Purkinje cell (primary cell): ENCODE results near the gene LAMA3. TPM values are rescaled to one million over a fixed set of nuclear protein-coding genes. Genes with fewer than 3 reads are reported as not detected.

ENCODE experiments used
- polyA plus RNA-seq: library from polyadenylated mRNA; unstranded; fragments of >200 nt; fragmentation: Nextera tagmentation; gene quantifications from 2 replicates; pipeline ENCODE4 v1.2.1, GENCODE V29; 2014

Gene LAMA3
- polyA plus RNA-seq, result not detected in 2 replicates

GRCh38 chr18:23689031-23689615, at the start of gene LAMA3:
Gene LAMA3, plus strand, starts transcription at chr18:23689453. Its CDS starts 231 bp downstream, at chr18:23689684.

GRCh38 chr18:23662309-23663263, 26.7 kb upstream of the LAMA3 start, which contains the start of gene ANKRD29:
Gene ANKRD29, minus strand, starts transcription at chr18:23662911. Its CDS starts 181 bp downstream, at chr18:23662730.

Other genes with a start within 250 kb of the LAMA3 start
- 18.6 and 28.1 TPM in 2 replicates for gene RIOK3, start 236.2 kb upstream of the LAMA3 start, polyA plus RNA-seq
- 233 and 351 TPM in 2 replicates for gene RMC1, start 185.9 kb upstream of the LAMA3 start, polyA plus RNA-seq
- gene NPC1, start 102.9 kb upstream of the LAMA3 start, polyA plus RNA-seq, result 7.5 and 9.1 TPM in 2 replicates
- 27.0 and 30.2 TPM in 2 replicates for gene ANKRD29, start 26.5 kb upstream of the LAMA3 start, polyA plus RNA-seq